Activated naive CD4-positive, alpha-beta T cell treated with anti-CD3 and anti-CD28 coated beads for 36 hours (primary cell): Measurements from ENCODE around the gene POLRMT. TPM values are rescaled to one million over a fixed set of nuclear protein-coding genes. Genes with fewer than 3 reads are reported as not detected.
A peak's percentile ranks its signal among the peaks of the same experiment; 100 is the strongest.
"Not testable (repeated sequence)": the region's sequence is repeated elsewhere in the genome, so short reads cannot be mapped to it uniquely, and the experiment has no call there.

ENCODE experiments used
- CTCF ChIA-PET: fragments of 350-600 bp; sonication (Branson Sonifier 250); formaldehyde crosslinking; loops from one replicate; lab custom pipeline; 2021; ENCODE audit warnings: antibody characterized with exemption; lab: Charles Lee
- DNase-seq: peaks from one replicate; pipeline ENCODE4 v3.0.0-alpha.2; 2020
- H3K27ac Mint-ChIP-seq: one replicate; pipeline ENCODE4 v1.8.0; 2021; ENCODE audit warnings: mild to moderate bottlenecking, mixed read lengths
- H3K27me3 Mint-ChIP-seq: one replicate; pipeline ENCODE4 v1.8.0; 2021; ENCODE audit warnings: low read depth, mixed read lengths
- H3K36me3 Mint-ChIP-seq: one replicate; pipeline ENCODE4 v1.8.0; 2021; ENCODE audit warnings: low read depth, mixed read lengths
- H3K4me1 Mint-ChIP-seq: one replicate; pipeline ENCODE4 v1.8.0; 2021; ENCODE audit warnings: low read depth, mixed read lengths
- H3K4me3 Mint-ChIP-seq: one replicate; pipeline ENCODE4 v1.8.0; 2021; ENCODE audit warnings: mild to moderate bottlenecking, moderate library complexity, mixed read lengths
- H3K9me3 Mint-ChIP-seq: one replicate; pipeline ENCODE4 v1.8.0; 2021; ENCODE audit warnings: mixed read lengths
- intact Hi-C: fragments of 100-400 bp; cut with micrococcal nuclease; formaldehyde crosslinking; loops from one replicate; pipeline ENCODE4 v1.15.1; 2023
- total RNA-seq, 2 experiments: library from RNA; stranded (reverse); gene quantifications; one replicate each; pipeline ENCODE4 v1.2.3, GENCODE V29; 2021

The POLRMT gene
- total RNA-seq, 2 experiments from 2014 or later, result 63.8 to 65.6 TPM

- peaks cover 18% of the 10 kb centered on the region for H3K27me3 Mint-ChIP-seq
- H3K4me3 Mint-ChIP-seq, result no peak overlapping the region
- DNase-seq, result peak; percentile 82
- CTCF ChIA-PET, result no interaction called here
- no peaks in the 10 kb centered on the region for H3K9me3 Mint-ChIP-seq
- intact Hi-C loops, result loop anchor here (2.0 kb wide), 1 partner anchor 41 kb away; no protein-coding TSS in a partner anchor
- H3K27ac Mint-ChIP-seq, result no peak overlapping the region
- no peaks in the 10 kb centered on the region for H3K36me3 Mint-ChIP-seq
- peaks cover 11% of the 10 kb centered on the region for H3K4me1 Mint-ChIP-seq
Measured at GRCh38 chr19:588093-588740, 45.1 kb downstream of the POLRMT start.

- CTCF ChIA-PET, result interaction anchor here (0.7 to 1.1 kb wide), 3 partner anchors 23 to 138 kb away, joined by 3 to 4 read pairs (median 3); no protein-coding TSS in a partner anchor
- Mint-ChIP-seq H3K36me3 (no peaks in the 10 kb centered on the region), H3K27me3 (peaks cover 13% of the 10 kb centered on the region), H3K9me3 (no peaks in the 10 kb centered on the region), H3K4me3 (no peak overlapping the region), H3K27ac (no peak overlapping the region), H3K4me1 (peaks cover 9% of the 10 kb centered on the region)
- DNase-seq, result no peak
- intact Hi-C loops, result loop anchor here (2.0 kb wide), 1 partner anchor 149 kb away; no protein-coding TSS in a partner anchor
Measured at GRCh38 chr19:585551-586110, 47.7 kb downstream of the POLRMT start.

GRCh38 chr19:585146-585545, 48.2 kb downstream of the POLRMT start:
- not testable (repeated sequence) for H3K4me1 Mint-ChIP-seq, DNase-seq, H3K4me3 Mint-ChIP-seq, H3K9me3 Mint-ChIP-seq, H3K27ac Mint-ChIP-seq, H3K36me3 Mint-ChIP-seq
- peaks cover 12% of the 10 kb centered on the region for H3K27me3 Mint-ChIP-seq
- intact Hi-C loops, result loop anchor here (2.0 kb wide), 1 partner anchor 150 kb away; no protein-coding TSS in a partner anchor
- CTCF ChIA-PET, result interaction anchor here (0.7 to 1.0 kb wide), 2 partner anchors 49 to 138 kb away, joined by 3 read pairs; no protein-coding TSS in a partner anchor

- CTCF ChIA-PET, result interaction anchor here (0.6 to 1.5 kb wide), 9 partner anchors 10 to 199 kb away, joined by 3 to 7 read pairs (median 3); no protein-coding TSS in a partner anchor
- peak; percentile 64 for DNase-seq
- peaks cover 12% of the 10 kb centered on the region for H3K27me3 Mint-ChIP-seq
- peak overlapping the region; percentile 26 for H3K27ac Mint-ChIP-seq
- H3K4me3 Mint-ChIP-seq, result no peak overlapping the region
- H3K4me1 Mint-ChIP-seq, result peaks cover 9% of the 10 kb centered on the region
- no peaks in the 10 kb centered on the region for H3K9me3 Mint-ChIP-seq
- H3K36me3 Mint-ChIP-seq, result no peaks in the 10 kb centered on the region
- intact Hi-C loops, result loop anchor here (2.0 kb wide), 1 partner anchor 150 kb away; no protein-coding TSS in a partner anchor
Measured at GRCh38 chr19:584240-585001, 48.9 kb downstream of the POLRMT start.

GRCh38 chr19:583968-584239, 49.4 kb downstream of the POLRMT start:
- H3K36me3 Mint-ChIP-seq, result no peaks in the 10 kb centered on the region
- DNase-seq, result no peak
- H3K4me3 Mint-ChIP-seq, result no peak overlapping the region
- peak overlapping the region; percentile 26 for H3K27ac Mint-ChIP-seq
- no peaks in the 10 kb centered on the region for H3K9me3 Mint-ChIP-seq
- intact Hi-C loops, result loop anchor here (2.0 kb wide), 1 partner anchor 151 kb away; no protein-coding TSS in a partner anchor
- CTCF ChIA-PET, result interaction anchor here (0.6 to 1.5 kb wide), 9 partner anchors 9 to 200 kb away, joined by 3 to 7 read pairs (median 3); no protein-coding TSS in a partner anchor
- peaks cover 9% of the 10 kb centered on the region for H3K27me3 Mint-ChIP-seq
- H3K4me1 Mint-ChIP-seq, result peaks cover 7% of the 10 kb centered on the region

GRCh38 chr19:583198-583967, 50.0 kb downstream of the POLRMT start:
- Mint-ChIP-seq H3K9me3 (no peaks in the 10 kb centered on the region), H3K27me3 (peaks cover 6% of the 10 kb centered on the region), H3K27ac (peak overlapping the region; percentile 26), H3K4me3 (no peak overlapping the region), H3K4me1 (peaks cover 4% of the 10 kb centered on the region), H3K36me3 (no peaks in the 10 kb centered on the region)
- DNase-seq, result no peak
- intact Hi-C loops, result no loop called here
- CTCF ChIA-PET, result interaction anchor here (0.9 to 1.5 kb wide), 6 partner anchors 9 to 82 kb away, joined by 3 to 7 read pairs (median 3); no protein-coding TSS in a partner anchor

- Mint-ChIP-seq H3K27me3 (peaks cover 4% of the 10 kb centered on the region), H3K4me3 (no peak overlapping the region), H3K4me1 (peaks cover 2% of the 10 kb centered on the region), H3K27ac (no peak overlapping the region), H3K36me3 (no peaks in the 10 kb centered on the region), H3K9me3 (no peaks in the 10 kb centered on the region)
- CTCF ChIA-PET, result no interaction called here
- intact Hi-C loops, result no loop called here
- no peak for DNase-seq
Measured at GRCh38 chr19:582497-583197, 50.7 kb downstream of the POLRMT start.

- CTCF ChIA-PET, result interaction anchor here (0.7 kb wide), 1 partner anchor 25 kb away, joined by 4 read pairs; no protein-coding TSS in a partner anchor
- DNase-seq, result no peak
- no peaks in the 10 kb centered on the region for H3K36me3 Mint-ChIP-seq
- peaks cover 7% of the 10 kb centered on the region for H3K4me1 Mint-ChIP-seq
- no peaks in the 10 kb centered on the region for H3K9me3 Mint-ChIP-seq
- peaks cover 4% of the 10 kb centered on the region for H3K27me3 Mint-ChIP-seq
- intact Hi-C loops, result no loop called here
- no peak overlapping the region for H3K27ac Mint-ChIP-seq
- no peak overlapping the region for H3K4me3 Mint-ChIP-seq
Measured at GRCh38 chr19:581399-582111, 51.8 kb downstream of the POLRMT start.

GRCh38 chr19:580274-580835, 53.0 kb downstream of the POLRMT start:
- H3K9me3 Mint-ChIP-seq, result no peaks in the 10 kb centered on the region
- intact Hi-C loops, result no loop called here
- DNase-seq, result no peak
- H3K4me1 Mint-ChIP-seq, result peaks cover 12% of the 10 kb centered on the region
- CTCF ChIA-PET, result no interaction called here
- no peaks in the 10 kb centered on the region for H3K27me3 Mint-ChIP-seq
- no peak overlapping the region for H3K4me3 Mint-ChIP-seq
- H3K36me3 Mint-ChIP-seq, result no peaks in the 10 kb centered on the region
- no peak overlapping the region for H3K27ac Mint-ChIP-seq

- Mint-ChIP-seq H3K9me3 (no peaks in the 10 kb centered on the region), H3K36me3 (no peaks in the 10 kb centered on the region), H3K27ac (no peak overlapping the region), H3K4me3 (no peak overlapping the region), H3K4me1 (peaks cover 17% of the 10 kb centered on the region), H3K27me3 (no peaks in the 10 kb centered on the region)
- intact Hi-C loops, result no loop called here
- CTCF ChIA-PET, result no interaction called here
- DNase-seq, result no peak
Measured at GRCh38 chr19:579842-580155, 53.5 kb downstream of the POLRMT start.
